Measurements from ENCODE around the gene NADSYN1.

Gene NADSYN1

DNA sequence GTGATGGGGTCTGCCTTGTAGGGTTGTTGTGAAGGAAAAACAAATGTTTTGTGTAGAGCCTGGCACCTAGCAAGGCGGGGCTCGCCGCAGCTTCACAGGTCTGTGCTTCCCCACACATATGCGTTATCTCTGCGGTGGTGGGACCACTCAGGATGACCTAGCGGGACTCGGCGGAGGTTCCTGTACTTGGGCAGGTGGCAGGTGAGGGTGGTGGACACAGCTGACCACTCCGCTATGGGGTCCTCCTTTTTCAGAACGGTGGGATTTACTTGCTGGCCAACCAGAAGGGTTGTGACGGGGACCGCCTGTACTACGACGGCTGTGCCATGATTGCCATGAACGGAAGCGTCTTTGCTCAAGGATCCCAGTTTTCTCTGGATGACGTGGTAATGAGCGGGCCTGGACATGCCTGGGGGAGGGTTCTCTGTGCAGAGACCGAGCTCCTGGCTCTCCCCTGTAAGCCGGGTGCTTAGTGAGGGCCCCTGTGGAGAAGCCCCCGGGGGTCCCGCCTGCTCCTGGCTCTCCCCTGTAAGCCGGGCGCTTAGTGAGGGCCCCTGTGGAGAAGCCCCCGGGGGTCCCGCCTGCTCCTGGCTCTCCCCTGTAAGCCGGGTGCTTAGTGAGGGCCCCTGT, 21.3 kb downstream of the NADSYN1 start:
- DNase-seq (ENCODE audit: low read depth) = no peak

DNA sequence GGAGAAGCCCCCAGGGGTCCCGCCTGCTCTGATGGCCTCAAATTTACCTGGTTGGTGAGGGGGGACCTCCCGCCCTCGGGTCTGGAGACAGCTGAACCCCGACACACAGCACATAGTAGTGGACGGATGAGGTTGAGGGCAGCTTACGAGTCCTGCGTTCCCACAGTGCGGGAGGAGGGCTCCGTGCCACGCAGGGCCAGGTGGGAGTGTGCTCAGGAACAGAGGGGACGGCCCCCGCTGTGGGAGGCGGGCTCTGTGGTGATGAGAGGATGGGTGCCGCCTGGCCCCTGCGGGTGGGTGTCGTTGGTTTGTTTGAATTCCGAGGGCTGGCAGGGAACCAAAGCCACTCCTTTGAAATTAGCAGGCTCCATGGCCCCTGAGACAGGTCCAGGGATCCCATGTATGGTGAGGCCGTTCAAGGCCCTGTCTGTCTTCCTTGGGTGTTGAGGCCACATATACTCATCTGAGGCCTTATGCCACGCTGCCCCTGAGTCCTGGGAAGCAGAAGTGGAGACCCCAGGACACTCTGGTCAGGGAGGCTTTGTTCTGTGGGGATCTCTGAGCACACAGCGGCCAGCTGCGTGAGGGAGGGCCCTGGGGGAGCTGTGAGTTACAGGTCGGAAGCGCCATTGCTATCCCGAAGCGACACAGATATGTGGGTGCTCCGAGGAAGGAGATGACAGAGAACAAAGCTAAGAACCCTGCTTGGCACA, 21.9 kb downstream of the NADSYN1 start:
- DNase-seq (ENCODE audit: low read depth) = no peak

DNA sequence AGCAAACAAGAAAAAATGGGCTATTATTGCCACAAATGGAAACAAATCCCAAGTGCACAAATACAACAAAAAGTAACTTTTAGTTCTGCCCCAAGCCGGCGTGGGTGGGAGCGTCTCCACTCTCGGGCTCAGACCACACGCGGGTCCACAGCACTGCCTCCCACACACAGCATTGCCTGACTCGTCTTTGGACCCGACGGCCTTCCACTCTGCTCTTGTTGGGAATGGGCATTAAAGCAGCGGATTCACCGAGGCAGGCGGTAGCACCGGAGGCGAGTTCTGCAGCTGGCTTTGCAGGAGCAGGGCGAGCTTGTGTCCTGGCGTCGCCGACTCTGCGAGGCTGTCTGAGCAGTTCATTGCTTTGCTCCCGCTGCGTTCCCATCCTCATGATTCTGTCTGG, 23.0 kb downstream of the NADSYN1 start:
- no peak for DNase-seq (ENCODE audit: low read depth)

DNA sequence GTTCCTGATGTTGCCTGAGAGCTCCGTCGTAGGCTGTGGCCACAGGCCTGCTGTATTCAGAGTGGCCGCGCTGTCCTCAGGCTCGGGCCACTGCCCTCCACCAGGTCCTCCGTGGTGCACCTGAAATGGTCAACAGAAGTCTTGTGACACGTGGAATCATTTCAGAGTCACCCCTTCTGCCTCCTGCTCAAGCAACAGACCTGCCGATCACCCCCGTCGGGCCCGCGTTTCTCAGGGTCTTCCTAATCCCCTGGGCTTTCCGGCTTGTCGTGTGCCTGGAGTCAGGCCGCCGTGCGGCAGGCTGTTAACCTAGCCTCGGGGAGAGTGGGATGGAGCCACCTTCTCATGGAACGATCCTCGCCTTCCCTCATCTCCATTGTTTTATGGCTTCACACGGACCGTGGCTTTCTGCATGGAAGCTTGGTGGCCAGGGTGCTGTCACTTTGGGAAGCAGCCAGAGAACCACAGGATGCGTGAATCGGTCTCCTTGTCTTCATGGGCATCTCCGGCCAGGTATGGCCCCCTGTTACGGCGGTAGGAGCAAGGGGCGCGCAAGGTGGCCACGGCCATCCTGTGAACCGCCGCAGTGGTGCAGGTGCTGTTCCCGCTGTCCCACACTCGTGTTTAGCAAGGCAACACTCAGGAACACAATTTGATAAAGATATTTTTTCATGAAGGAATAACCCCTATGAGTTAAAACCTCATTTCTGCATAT, 24.1 kb downstream of the NADSYN1 start:
- DNase-seq (ENCODE audit: low read depth) = no peak

DNA sequence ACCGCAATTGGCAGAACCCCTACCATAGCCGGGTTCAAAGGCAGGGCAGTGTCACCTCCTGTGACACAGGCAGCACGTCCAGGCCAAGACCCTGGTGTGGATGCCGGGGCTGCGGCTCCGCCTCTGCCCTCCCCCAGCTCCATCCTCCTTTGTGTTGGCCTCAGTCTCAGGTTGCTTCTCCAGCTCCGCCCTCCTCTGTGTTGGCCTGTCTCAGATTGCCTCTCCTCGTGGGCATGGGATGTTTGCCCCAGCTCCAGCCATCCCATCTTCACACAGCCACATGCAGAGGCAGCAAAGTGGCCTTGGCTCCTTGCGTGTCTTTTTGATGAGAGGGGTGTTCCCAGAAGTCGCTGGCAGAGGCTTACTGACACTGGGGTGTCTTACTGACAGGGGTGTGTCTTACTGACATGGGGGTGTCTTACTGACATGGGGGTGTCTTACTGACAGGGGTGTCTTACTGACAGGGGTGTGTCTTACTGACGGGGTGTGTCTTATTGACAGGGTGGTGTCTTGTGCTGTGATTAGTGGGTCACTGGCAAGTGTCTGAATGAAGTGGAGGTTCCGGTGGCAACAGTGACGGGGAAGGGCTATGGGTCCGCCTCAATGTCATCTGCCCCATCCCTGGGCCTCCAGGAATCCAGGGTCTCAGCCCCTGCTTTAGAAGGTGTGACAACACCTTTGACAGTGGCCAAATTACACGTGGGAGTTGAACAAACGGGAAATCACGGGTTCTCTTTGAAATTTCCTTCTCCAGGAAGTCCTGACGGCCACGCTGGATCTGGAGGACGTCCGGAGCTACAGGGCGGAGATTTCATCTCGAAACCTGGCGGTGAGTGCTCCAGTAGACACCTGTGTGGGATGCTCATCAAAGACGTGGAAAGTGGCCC, 24.9 kb downstream of the NADSYN1 start:
- DNase-seq (ENCODE audit: low read depth) = no peak

DNA sequence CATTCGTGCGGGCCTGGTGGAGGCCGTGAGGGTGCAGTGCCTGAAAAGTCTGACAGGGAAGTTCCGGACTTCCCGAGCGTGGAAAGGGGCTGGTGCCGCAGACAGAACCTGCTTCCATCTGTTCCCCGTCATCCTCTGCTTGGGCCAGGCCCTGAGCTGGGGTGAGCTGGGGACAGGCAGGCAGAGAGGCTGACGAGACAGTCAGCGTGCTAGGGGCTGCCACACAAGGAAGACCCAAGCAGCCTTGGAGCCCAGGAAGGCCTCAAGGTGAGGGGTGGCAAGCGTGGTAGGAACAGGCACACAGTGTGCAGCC, 25.5 kb downstream of the NADSYN1 start:
- no peak for DNase-seq (ENCODE audit: low read depth)

DNA sequence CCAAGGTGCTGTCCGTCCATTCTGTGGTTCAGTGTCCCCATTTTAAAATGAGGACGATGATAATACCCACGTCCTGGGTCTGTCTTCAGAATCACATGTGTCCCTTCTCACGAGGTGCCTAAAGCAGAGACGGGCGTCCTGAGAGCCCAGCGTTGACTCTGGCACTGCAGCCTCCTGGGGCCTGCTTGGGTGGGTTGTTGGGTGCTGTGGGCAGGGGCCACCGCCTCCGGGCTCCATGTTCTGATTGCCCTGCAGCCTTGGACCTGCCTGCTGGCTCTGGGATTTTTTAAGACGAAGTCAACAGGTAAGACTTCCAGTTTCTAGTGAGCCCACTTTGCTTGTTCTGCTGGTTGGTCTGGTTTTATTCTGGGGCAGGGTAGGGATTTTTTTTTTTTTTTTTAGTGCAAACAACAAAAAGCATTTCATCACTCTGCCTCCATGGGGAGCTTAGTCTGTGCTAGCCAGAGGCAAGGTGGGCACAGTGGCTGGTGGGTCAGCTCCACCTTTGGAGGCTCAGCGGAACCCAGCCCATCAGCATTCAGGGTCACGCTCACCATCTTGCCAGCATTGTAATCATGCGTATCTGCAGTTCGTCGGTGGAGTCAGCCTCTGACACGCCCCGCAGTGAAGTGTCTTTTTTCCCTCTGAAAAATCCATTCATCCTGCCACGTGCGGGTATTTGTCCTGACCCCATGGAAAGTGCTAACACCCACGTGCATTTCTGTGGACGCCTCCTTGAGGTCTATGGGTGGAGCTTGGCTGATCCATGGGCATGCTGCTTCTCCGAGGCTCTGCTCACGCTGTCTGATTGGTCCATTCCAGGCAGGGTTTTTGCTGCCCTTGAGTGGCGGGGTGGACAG, 28.3 kb downstream of the NADSYN1 start:
- no peak for DNase-seq (ENCODE audit: low read depth)

DNA sequence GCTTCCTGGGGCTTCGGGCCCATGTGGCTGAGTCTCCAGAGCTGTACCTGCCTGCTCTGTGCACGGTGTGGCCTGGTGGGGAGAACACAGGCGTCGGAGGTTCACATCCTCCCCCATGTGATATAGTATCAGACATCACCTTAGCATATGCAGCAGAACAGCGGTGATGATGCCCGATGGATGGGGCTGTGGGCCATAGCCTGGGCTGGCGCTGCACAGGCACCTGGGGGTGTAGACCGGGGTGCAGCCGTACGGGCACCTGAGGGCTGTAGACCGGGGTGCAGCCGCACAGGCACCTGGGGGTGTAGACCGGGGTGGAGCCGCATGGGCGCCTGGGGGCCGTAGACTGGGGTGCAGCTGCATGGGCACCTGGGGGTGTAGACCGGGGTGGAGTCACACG, 29.2 kb downstream of the NADSYN1 start:
- no peak for DNase-seq (ENCODE audit: low read depth)

DNA sequence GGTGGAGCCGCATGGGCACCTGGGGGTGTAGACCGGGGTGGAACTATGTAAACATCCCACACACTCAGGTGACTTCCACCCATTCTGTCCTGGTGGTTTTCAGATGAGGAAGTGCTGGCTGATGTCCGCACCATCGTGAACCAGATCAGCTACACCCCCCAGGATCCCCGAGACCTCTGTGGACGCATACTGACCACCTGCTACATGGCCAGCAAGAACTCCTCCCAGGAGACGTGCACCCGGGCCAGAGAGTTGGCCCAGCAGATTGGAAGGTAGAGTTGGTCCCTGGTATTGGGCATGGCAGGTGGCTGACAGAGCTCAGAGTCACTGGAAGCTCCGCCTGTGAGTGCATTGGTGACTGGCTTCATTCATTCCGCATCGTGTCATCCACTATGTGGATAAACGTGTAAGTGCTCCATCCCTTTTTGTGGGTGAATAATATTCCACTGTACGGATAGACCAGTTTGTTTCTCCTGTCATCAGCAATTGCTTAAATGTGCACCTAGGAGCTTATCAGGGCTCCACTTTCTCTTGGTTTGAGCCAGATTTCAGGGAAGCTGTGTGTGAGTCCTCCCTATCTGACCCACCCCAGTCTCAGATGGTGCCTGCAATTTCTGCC, 29.9 kb downstream of the NADSYN1 start:
- DNase-seq (ENCODE audit: low read depth) = no peak

DNA sequence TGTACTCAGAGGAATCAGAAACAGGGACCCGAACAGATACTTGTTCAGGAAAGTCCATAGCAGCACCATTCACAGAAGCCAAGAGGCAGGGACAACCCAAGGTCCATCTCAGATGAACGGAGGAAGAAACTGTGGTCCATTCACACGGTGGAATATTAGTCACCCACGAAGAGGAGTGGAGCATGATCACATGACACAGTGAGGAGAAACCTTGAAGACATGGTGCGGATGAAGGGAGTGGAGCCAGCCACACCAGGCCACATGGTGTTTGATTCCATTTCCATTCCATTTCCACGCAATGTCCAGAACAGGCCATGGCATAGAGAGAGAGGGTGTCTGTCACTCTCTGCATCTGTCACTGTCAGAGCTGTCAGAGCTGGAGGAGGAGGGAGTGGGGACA, 30.7 kb downstream of the NADSYN1 start:
- DNase-seq (ENCODE audit: low read depth) = no peak

DNA sequence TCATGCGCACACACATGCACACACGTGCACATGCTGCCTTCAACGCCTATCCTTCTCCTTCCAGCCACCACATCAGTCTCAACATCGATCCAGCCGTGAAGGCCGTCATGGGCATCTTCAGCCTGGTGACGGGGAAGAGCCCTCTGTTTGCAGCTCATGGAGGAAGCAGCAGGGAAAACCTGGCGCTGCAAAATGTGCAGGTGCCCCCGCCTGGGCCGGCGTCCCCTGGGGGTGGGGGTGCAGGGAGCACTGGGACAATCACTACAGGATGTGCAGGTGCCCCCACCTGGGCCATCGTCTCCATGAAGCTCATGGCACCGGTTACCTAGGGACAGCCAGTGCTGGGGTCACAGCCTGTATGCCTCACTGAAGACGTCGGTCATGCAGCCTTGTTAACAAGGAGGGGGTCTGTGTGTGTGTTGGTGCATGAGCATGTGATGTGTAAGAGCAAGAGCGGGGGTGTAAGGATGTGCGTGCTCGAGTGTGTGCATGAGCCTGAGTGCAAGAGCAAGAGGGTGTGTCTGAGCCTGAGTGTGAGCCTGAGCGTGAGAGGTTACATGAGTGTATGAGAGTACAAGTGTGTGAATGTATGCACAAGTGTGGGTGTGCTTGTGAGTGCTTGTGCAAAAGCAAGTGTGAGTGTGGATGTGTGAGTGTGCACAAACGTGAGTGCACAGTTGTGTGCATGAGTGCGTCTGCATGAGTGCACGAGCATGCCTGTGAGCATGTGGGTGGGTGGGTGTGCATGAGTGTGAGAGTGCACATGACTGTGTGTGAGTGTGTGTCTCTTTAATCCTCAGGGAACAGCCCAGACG, 31.5 kb downstream of the NADSYN1 start:
- DNase-seq (ENCODE audit: low read depth) = no peak

DNA sequence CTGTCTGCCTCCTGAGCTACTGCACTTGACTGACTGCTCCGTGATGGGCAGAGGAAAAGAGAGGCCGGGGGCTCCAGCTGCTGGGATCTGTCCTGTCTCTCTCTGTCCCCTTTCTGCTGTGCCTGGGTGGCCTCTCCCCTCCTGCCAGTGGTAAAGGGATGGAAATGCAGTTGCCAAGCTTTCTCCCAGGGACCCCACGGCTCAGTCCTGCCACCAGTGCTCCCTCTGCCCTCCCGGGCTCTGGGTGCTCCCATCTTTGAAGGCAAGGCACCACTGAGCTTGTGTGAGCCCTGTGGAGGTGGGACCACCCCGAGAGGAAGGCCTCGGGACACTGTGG, 32.0 kb downstream of the NADSYN1 start:
- no peak for DNase-seq (ENCODE audit: low read depth)

DNA sequence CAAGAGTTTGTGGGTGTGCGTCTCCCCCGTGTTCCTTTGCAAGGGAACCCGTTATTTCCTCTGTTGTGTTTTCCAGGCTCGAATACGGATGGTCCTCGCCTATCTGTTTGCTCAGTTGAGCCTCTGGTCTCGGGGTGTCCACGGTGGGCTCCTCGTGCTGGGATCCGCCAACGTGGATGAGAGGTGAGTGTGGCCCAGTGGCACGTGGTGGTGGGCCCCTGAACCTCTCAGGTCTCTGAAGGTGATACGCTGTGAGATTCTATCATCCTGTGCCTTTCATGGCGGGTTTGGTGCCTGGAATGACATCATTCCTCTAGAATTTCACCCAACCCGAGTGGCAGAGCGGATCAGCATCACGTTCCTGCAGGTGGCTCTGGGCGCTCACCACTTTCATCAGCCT, 32.5 kb downstream of the NADSYN1 start:
- no peak for DNase-seq (ENCODE audit: low read depth)

DNA sequence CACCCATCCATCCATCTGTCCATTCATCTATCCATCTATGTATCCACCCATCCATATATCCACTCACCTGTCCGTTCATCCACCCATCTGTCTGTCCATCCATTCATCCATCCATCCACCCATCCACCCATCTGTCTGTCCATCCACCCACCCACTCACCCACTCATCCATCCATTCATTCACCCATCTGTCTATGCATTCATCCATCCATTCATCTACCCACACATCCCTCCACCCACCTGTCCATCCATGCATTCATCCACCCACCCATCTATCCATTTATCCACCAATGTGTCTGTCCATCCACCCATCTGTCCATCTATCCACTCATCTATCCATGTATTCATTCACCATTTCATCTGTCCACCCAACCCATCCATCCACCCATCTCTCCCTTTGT, 33.3 kb downstream of the NADSYN1 start:
- DNase-seq (ENCODE audit: low read depth) = no peak

DNA sequence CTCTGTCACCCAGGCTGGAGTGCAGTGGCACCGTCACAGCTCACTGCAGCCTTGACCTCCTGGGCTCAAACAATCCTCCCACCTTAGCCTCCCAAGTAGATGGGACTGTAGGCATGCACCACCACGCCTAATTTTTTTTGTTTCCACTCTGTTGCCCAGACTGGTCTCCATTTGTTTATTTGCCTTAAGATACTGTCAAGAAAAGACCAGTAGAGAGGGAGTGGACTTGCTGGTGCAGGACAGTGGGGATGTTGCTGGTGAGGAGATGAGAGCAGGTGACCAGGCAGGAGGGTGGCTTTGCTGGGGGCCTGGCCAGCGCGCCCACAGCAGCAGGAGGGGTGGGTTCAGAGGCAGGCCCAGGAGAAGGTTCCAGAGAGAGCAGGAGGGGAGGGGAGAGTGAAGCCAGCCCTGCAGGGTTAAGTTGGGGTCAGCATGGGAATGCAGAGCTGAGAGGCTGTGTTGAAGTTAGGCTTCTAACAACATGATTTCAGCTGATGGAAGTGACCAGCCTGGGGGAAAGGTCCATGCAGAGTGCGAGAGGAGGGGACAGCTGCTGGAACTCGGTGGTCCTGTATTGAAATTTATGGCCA, 35.8 kb downstream of the NADSYN1 start:
- no peak for DNase-seq (ENCODE audit: low read depth)

DNA sequence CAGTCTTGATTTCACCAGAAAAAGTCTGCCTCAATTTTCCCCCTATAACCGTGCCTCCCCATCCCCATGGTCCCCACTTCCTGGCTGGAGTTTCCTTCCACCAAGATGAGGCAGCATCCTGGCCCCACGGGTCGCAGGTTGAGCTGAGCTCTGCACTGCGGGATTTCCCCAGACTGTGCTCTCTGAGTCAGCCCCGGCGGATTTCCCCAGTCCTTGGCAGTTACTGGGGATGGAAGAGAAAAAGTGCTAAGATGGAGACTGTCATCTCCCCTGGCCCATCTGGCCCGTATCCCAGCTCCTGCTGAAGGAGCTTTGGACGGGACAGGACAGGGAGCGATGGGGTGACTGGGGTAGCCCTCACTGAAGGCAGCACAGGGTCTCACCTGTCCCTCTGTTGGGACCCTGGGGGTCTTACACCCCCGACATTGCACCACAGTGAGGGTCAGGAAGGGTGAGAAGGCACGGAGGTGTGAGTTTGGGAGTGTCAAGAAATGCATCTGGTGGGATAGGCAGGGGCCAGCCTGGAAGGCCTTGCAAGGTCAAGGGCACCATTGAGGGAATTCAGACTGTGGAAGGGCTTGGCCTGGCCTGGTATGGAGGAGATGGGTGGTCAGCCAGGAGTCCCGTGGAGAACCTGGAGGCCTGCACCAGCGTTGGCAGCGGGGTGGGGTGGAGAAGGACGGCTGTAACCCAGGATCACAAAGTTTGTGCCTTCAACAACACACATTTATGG, 36.5 kb downstream of the NADSYN1 start:
- DNase-seq (ENCODE audit: low read depth) = no peak

DNA sequence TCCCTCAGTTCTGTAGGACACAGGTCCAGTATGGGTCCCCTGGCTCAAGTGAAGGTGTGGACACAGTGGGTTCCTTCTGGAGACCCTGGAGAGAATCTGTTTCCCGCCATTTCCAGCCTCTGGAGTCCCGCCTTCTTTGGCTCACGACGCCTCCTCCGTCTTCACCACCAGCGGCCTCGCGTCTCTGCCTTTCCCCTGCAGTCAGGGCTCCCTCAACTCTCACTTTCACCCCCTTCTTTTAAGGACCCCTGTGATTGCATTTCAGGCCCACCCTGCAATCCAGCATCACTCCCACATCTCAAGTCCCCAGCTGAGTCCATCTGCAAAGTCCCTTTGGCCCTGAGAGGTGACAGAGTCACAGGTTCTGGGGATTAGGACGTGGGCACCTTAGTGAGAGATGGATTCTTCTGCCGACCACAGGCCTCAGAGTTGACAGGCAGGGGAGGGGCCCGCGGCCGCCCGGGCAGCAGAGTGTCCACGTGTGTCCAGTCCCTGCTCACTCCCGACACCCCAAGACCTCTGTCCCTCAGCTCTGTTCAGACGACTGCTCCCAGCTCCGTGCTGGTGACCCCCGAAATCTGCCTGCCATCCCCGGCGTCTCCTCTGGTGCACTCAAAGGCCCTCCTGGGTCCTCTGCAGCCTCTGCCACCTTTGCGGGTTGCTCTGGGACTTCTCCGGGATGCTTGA, 37.2 kb downstream of the NADSYN1 start:
- DNase-seq (ENCODE audit: low read depth) = no peak

DNA sequence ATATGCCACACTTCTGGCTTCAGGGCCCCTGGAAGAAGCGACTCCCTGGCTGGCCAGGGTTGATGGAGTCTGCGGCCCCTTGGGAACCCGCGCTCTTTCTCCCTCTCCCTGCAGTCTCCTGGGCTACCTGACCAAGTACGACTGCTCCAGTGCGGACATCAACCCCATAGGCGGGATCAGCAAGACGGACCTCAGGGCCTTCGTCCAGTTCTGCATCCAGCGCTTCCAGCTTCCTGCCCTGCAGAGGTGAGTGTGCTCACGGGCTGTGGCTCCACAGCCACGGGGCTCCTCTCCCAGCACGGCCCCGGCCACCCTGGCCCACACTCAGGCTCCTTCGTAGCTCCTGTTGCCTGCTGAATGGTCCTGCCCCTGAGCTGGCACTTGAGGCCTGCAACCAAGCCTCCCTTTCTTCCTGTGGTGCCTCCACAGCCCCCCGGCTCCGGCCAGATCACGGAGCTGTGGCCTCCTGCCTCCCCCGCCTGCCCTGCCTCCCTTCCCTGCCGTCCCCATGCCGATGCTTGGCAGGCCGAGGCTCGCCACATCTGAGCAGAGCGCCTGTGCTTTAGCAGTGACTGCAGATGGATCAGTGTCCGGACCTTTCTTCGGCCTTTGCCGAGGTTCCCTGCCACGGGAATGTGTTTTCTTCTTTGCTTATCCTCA, 37.9 kb downstream of the NADSYN1 start:
- no peak for DNase-seq (ENCODE audit: low read depth)
